Suprapubic skin (tissue), 4 donors: ENCODE results near the gene GRK4. TPM values are rescaled to one million over a fixed set of nuclear protein-coding genes. Genes with fewer than 3 reads are reported as not detected.
A peak's percentile ranks its signal among the peaks of the same experiment; 100 is the strongest.

Experiments
- DNase-seq, 2 donors: peaks; one replicate each; pipeline ENCODE4 v3.0.0-alpha.2; 2019; ENCODE audit warnings: low spot score in 2 of 2
- H3K27ac ChIP-seq: fragments of 200-600 bp; sonication (generic); one replicate; pipeline ENCODE4 v1.5.1; 2019
- H3K27me3 ChIP-seq: fragments of 200-600 bp; sonication (generic); one replicate; pipeline ENCODE4 v1.5.1; 2019
- H3K36me3 ChIP-seq: fragments of 200-600 bp; sonication (generic); one replicate; pipeline ENCODE4 v1.5.1; 2019
- H3K4me1 ChIP-seq: fragments of 200-600 bp; sonication (generic); one replicate; pipeline ENCODE4 v1.5.1; 2019
- H3K4me3 ChIP-seq: fragments of 200-600 bp; sonication (generic); one replicate; pipeline ENCODE4 v1.5.1; 2019; ENCODE audit warnings: mild to moderate bottlenecking
- H3K9me3 ChIP-seq: fragments of 200-600 bp; sonication (generic); one replicate; pipeline ENCODE4 v1.5.1; 2019
- EP300 ChIP-seq: sonication (generic); formaldehyde crosslinking; IDR thresholded peaks from one replicate; pipeline ENCODE4 v1.6.1; 2017; ENCODE audit warnings: antibody characterized with exemption
- POLR2A ChIP-seq, 2 donors: fragments of 450-650 bp; IDR thresholded peaks; one replicate each; pipeline ENCODE4 v1.6.1; 2017; ENCODE audit warnings: antibody characterized with exemption in 2 of 2, mild to moderate bottlenecking in 2 of 2, moderate library complexity in 2 of 2
- POLR2AphosphoS5 ChIP-seq, 3 donors: sonication (generic); formaldehyde crosslinking; IDR thresholded peaks; one replicate each; pipeline ENCODE4 v1.6.1; 2017; ENCODE audit warnings: antibody characterized with exemption in 3 of 3
- WGBS: methylation state at CpG from one replicate; pipeline ENCODE4 v1.1.5; 2018; 5-methylcytosine and 5-hydroxymethylcytosine counted together
- total RNA-seq, 4 donors: library from RNA; depleted of rRNA; stranded (reverse); fragments of >200 nt; gene quantifications; one replicate each; pipeline ENCODE4 v1.1.0, GENCODE V29; 2016
- TF ChIP-seq, protein P1 (sequence below), 2 donors: fragments of 200-600 bp in 1 of 2; fragments of 450-650 bp in 1 of 2; sonication (generic) in 1 of 2; IDR thresholded peaks; one replicate each; pipeline ENCODE4 v1.5.1; 2016 to 2019; ENCODE audit warnings: antibody characterized with exemption in 2 of 2, mild to moderate bottlenecking in 1 of 2, moderate library complexity in 1 of 2

GRK4 gene
- total RNA-seq, 4 donors from 2014 or later: 3.3 to 8.0 (median 4.6) TPM

GRCh38 chr4:3036131-3036952 is 73.0 kb downstream of the GRK4 start:
- TF ChIP-seq, protein P1, sequence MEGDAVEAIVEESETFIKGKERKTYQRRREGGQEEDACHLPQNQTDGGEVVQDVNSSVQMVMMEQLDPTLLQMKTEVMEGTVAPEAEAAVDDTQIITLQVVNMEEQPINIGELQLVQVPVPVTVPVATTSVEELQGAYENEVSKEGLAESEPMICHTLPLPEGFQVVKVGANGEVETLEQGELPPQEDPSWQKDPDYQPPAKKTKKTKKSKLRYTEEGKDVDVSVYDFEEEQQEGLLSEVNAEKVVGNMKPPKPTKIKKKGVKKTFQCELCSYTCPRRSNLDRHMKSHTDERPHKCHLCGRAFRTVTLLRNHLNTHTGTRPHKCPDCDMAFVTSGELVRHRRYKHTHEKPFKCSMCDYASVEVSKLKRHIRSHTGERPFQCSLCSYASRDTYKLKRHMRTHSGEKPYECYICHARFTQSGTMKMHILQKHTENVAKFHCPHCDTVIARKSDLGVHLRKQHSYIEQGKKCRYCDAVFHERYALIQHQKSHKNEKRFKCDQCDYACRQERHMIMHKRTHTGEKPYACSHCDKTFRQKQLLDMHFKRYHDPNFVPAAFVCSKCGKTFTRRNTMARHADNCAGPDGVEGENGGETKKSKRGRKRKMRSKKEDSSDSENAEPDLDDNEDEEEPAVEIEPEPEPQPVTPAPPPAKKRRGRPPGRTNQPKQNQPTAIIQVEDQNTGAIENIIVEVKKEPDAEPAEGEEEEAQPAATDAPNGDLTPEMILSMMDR (IDR thresholded peaks at IDR 0.05): no peak
- TF ChIP-seq POLR2A (IDR thresholded peaks at IDR 0.05): no peak
- TF ChIP-seq POLR2AphosphoS5 (IDR thresholded peaks at IDR 0.05): no peak
- no peak for TF ChIP-seq EP300
- Histone ChIP-seq H3K36me3 (no peaks in the 10 kb centered on the region), H3K4me1 (peaks cover 24% of the 10 kb centered on the region), H3K27ac (no peak overlapping the region), H3K9me3 (no peaks in the 10 kb centered on the region), H3K4me3 (no peak overlapping the region), H3K27me3 (no peaks in the 10 kb centered on the region)
- WGBS: 85% methylated on average over 14 of the region's 21 CpGs
- DNase-seq: no peak

DNA sequence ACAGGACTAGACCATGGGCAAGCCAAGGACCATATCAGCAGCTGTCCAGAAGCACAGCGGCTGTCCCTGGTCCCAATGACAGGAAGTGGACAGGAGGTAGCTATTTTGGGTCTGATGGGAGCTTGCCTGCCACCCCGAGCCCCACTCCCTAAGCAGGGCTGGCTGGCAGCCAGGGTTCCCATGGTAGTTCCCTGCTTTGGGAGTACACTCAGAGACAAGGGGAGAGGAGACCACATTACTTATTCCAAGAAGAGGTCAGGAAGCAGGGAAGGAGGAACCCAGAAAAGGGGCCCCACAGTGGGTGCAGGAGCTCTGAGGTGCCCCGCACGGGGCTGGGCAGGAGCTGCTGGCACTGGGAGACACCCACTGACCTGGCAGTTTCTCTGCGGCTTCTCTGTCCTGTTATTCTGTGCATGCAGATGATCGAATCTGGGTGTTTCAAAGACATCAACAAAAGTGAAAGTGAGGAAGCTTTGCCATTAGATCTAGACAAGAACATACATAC is 74.6 kb downstream of the GRK4 start:
- H3K4me3 ChIP-seq: peak overlapping the region; percentile 22
- no peak for TF ChIP-seq POLR2A (IDR thresholded peaks at IDR 0.05)
- TF ChIP-seq POLR2AphosphoS5 (IDR thresholded peaks at IDR 0.05): no peak
- no peak for TF ChIP-seq EP300
- TF ChIP-seq, protein P1 (IDR thresholded peaks at IDR 0.05): no peak
- H3K9me3 ChIP-seq: no peaks in the 10 kb centered on the region
- no peaks in the 10 kb centered on the region for H3K27me3 ChIP-seq
- DNase-seq: no peak
- H3K4me1 ChIP-seq: peaks cover 39% of the 10 kb centered on the region
- H3K27ac ChIP-seq: no peak overlapping the region
- 32% methylated on average over 6 of the region's 6 CpGs for WGBS
- no peaks in the 10 kb centered on the region for H3K36me3 ChIP-seq

DNA sequence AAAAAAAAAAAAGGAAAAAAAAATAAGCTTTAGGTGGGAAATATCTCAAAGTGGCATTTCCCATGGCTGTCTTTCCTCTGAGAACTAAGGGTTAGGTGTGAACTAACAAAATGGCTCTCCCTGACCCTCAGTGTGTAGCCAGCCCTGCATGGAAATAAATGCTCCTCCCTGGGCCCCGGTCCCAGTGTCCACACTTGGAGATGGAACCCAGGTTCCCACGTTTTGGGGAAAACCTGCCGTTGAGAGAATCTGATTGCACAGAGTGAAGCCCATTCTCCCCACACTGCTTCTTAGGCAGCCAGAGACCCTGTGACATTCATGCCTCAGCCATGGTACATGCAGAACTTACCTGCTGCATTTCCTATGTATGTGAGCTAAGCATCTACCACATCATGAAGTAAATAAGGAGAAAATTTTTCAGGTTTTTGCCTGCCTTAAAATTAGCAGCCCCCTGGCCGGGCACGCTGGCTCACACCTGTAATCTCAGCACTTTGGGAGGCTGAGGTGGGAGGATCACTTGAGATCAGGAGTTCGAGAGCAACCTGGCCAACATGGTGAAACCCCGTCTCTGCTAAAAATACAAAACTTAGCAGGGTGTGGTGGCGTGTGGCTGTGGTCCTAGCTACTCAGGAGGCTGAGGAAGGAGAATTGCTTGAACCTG is 76.5 kb downstream of the GRK4 start:
- H3K4me1 ChIP-seq: peaks cover 40% of the 10 kb centered on the region
- no peak overlapping the region for H3K27ac ChIP-seq
- TF ChIP-seq EP300: no peak
- no peak for TF ChIP-seq POLR2A (IDR thresholded peaks at IDR 0.05)
- TF ChIP-seq, protein P1 (IDR thresholded peaks at IDR 0.05): no peak
- TF ChIP-seq POLR2AphosphoS5 (IDR thresholded peaks at IDR 0.05): no peak
- H3K36me3 ChIP-seq: no peaks in the 10 kb centered on the region
- DNase-seq: no peak
- H3K4me3 ChIP-seq: no peak overlapping the region
- 87% methylated on average over 8 of the region's 8 CpGs for WGBS
- no peaks in the 10 kb centered on the region for H3K9me3 ChIP-seq
- H3K27me3 ChIP-seq: no peaks in the 10 kb centered on the region

DNA sequence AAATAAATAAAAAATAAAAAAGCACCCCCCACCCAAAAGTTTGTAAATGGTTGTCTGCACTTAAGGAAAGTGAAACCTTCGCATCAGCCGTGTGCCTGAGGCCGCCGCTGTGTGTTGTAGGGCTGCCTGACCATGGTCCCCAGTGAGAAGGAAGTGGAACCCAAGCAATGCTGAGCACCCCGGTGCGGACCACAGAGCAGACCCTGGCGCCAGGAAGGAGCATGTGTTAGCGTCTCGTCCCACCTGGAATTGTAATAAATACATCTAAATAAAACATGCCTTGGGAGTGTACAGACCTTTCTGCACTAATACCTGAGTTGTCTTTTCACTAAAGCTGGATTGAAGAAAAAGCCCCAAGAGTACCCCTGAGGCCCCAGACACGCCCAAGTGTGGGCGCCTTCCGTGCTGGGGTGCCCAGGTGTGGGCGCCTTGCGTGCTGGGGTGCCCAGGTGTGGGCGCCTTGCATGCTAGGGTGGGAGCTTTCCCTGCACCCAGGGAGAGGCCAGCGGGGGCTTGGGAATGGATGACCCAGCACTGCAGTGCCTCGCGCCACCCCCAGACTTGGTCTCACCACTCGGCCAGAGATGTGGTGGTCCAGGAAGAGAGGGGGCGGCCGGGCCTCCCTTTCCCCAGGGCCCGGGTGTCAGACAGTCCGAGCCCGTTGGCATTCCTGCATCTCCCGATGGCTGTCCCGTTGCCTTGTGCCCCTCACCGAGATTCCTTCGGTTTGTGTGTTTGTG is 77.3 kb downstream of the GRK4 start:
- DNase-seq: peak in 1 of 2 donors; percentile 60
- 87% methylated on average over 19 of the region's 28 CpGs for WGBS
- Histone ChIP-seq H3K36me3 (no peaks in the 10 kb centered on the region), H3K27me3 (no peaks in the 10 kb centered on the region), H3K9me3 (no peaks in the 10 kb centered on the region), H3K4me1 (peaks cover 40% of the 10 kb centered on the region), H3K27ac (no peak overlapping the region), H3K4me3 (peak overlapping the region; percentile 53)
- TF ChIP-seq, protein P1 (IDR thresholded peaks at IDR 0.05): no peak
- TF ChIP-seq POLR2A (IDR thresholded peaks at IDR 0.05) (no peak), POLR2AphosphoS5 (IDR thresholded peaks at IDR 0.05) (no peak), EP300 (no peak)
